AG09319 (cell line): ENCODE results near the gene GPATCH2L.

Experiments
- DNase-seq: peaks from one replicate; pipeline ENCODE4 v3.0.0-alpha.2; 2010; ENCODE audit warnings: low read depth; ENCODE audit errors: extremely low read depth
- CTCF ChIP-seq: IDR thresholded peaks from 2 replicates; pipeline ENCODE4 v1.5.1; 2011; ENCODE audit warnings: low read depth, mild to moderate bottlenecking, inconsistent platforms, low read length, moderate library complexity

Gene GPATCH2L

DNA sequence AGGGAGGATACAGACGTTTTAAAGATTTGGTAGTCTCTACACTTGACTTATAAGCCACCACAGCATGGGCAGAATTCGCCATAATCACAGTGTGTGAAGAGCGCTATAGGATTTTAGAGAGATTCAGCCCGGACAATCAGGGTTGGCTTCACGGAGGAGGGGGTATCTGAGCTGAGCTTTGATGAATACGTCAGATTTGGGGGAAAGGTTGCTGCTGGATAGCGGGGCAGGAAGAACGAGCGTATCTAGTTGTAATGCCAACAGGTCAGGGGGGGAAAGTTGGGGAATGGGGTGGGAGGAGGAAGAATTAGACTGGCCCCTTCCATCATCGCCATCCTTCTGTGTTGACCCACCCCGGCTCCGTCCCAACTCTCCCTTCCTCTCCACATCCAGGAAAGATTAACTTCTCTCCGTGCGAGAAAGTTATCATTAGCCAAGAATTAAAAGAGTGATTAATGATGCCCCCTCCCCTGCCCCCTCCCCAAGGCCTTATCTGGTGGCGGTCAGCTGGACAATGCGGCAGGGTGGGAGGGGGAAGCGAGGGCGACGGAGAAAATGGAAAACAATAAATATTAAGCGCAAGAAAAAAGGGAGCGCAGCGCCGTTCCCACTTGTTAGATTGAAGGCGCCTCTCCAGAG is 13.5 kb upstream of the GPATCH2L start:
- no peak for DNase-seq
- TF ChIP-seq CTCF: no peak

- no peak for TF ChIP-seq CTCF
- no peak for DNase-seq
Measured at GRCh38 chr14:76138758-76139723, 12.7 kb upstream of the GPATCH2L start.

DNA sequence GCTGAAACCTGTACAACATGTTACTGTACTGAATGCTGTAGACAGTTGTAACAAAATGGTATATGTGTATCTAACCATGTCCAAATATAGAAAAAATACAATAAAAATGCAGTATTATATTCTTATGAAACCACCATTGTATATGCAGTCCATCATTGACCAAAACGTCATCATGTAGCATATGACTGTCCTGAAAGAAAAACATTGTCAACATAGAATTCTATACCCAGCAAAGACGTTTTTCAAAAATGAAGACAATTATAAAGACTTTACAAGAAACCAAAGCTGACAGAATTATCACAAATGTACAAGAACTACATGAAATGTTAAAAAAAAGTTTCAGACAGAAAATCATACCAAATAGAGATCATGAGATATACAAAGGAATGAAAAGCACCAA is 8.1 kb upstream of the GPATCH2L start:
- no peak for DNase-seq
- TF ChIP-seq CTCF: no peak

- TF ChIP-seq CTCF: no peak
- DNase-seq: no peak
Measured at GRCh38 chr14:76146976-76147375, 4.7 kb upstream of the GPATCH2L start.

DNA sequence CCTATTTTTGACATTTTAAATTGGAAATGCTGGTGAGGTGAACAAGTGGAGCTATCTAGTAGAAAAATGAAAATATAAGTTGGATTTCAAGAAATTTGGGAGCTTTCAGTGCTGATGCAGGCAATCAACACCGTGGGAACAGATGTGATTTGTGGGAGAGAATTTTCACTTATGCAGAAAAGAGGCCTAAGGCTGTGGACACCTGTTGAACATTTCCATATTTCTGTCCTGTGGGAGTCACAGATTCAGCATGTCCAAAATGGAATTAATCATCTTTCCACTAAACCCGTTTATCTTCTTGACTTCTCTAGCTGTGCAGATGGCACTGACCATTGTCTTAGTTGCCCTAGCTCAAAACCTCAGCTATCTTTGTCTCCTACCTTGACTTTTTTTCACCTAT is 2.5 kb upstream of the GPATCH2L start:
- TF ChIP-seq CTCF: no peak
- DNase-seq: no peak

- DNase-seq: peak; percentile 69
- TF ChIP-seq CTCF: no peak
Measured at GRCh38 chr14:76152333-76152681, 585 bp downstream of the GPATCH2L start.

DNA sequence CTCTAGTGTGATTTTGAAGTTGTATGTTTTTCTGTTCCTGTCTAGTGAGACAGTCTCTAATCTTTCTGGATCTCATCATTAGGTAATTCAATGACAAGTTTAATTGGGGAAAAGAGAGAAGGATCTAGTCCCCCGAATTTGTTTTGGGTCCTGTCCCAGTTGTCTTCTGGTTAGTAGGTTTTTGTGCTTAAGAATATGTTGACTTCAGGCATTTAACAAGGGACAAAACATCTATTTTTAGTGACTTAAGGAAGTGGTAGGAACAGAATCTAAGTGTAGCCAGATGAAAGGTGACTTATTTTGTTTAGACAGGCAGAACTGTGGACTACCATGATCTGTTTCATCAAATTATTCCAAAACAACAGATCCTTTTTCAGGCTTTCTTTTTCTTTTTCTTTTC is 2.2 kb downstream of the GPATCH2L start:
- TF ChIP-seq CTCF: no peak
- DNase-seq: no peak
